HepG2 (cell line): Measurements from ENCODE around the gene SFT2D2. TPM values are rescaled to one million over a fixed set of nuclear protein-coding genes. Genes with fewer than 3 reads are reported as not detected.
A peak's percentile ranks its signal among the peaks of the same experiment; 100 is the strongest.

Experiments
- ARNT2 ChIP-seq: sonication (generic); formaldehyde crosslinking; IDR thresholded peaks from 2 replicates; pipeline ENCODE4 v1.8.0; 2022; ENCODE audit warnings: mild to moderate bottlenecking, low read depth, missing genetic modification reagents, moderate library complexity
- CENPX ChIP-seq: sonication (generic); formaldehyde crosslinking; IDR thresholded peaks from 2 replicates; pipeline ENCODE4 v1.9.0; 2021; ENCODE audit warnings: mild to moderate bottlenecking, missing genetic modification reagents, moderate library complexity
- E2F2 ChIP-seq: sonication (generic); formaldehyde crosslinking; IDR thresholded peaks from 2 replicates; pipeline ENCODE4 v1.4.0; 2020; ENCODE audit warnings: missing genetic modification reagents, borderline replicate concordance
- IRF2 ChIP-seq: IDR thresholded peaks from 2 replicates; pipeline ENCODE4 v1.6.1; 2018; ENCODE audit warnings: missing genetic modification reagents, missing compliant biosample characterization
- JUN ChIP-seq: sonication (generic); formaldehyde crosslinking; IDR thresholded peaks from 2 replicates; pipeline ENCODE4 v1.4.0; 2020; ENCODE audit warnings: mild to moderate bottlenecking, missing genetic modification reagents
- KMT2A ChIP-seq: sonication (generic); formaldehyde crosslinking; IDR thresholded peaks from 2 replicates; pipeline ENCODE4 v1.4.0; 2020; ENCODE audit warnings: missing genetic modification reagents
- MEIS2 ChIP-seq: sonication (generic); formaldehyde crosslinking; IDR thresholded peaks from 2 replicates; pipeline ENCODE4 v1.9.0; 2021; ENCODE audit warnings: mild to moderate bottlenecking, missing genetic modification reagents
- MXD1 ChIP-seq: sonication (generic); formaldehyde crosslinking; IDR thresholded peaks from 2 replicates; pipeline ENCODE4 v1.4.0; 2020; ENCODE audit warnings: mild to moderate bottlenecking, missing genetic modification reagents
- RORA ChIP-seq: sonication (generic); formaldehyde crosslinking; IDR thresholded peaks from 2 replicates; pipeline ENCODE4 v1.5.0; 2020; ENCODE audit warnings: mild to moderate bottlenecking, missing genetic modification reagents, moderate library complexity
- SMYD3 ChIP-seq: sonication (generic); formaldehyde crosslinking; IDR thresholded peaks from 2 replicates; pipeline ENCODE4 v1.8.1; 2023; ENCODE audit warnings: mild to moderate bottlenecking, missing genetic modification reagents
- SUZ12 ChIP-seq: fragments of 150-350 bp; IDR thresholded peaks from 2 replicates; pipeline ENCODE4 v1.6.1; 2014; ENCODE audit warnings: low read depth, low read length
- TMF1 ChIP-seq: sonication (generic); formaldehyde crosslinking; IDR thresholded peaks from 2 replicates; pipeline ENCODE4 v1.8.1; 2022; ENCODE audit warnings: low read depth, missing genetic modification reagents
- ZFY ChIP-seq: sonication (generic); formaldehyde crosslinking; IDR thresholded peaks from 2 replicates; pipeline ENCODE4 v1.4.0; 2020; ENCODE audit warnings: missing genetic modification reagents
- ZNF777 ChIP-seq: sonication (generic); formaldehyde crosslinking; IDR thresholded peaks from 2 replicates; pipeline ENCODE4 v1.4.0; 2020; ENCODE audit warnings: missing genetic modification reagents
- ZNF782 ChIP-seq: sonication (generic); formaldehyde crosslinking; IDR thresholded peaks from 2 replicates; pipeline ENCODE4 v1.4.0; 2020; ENCODE audit warnings: missing genetic modification reagents, mild to moderate bottlenecking, borderline replicate concordance
- polyA plus RNA-seq, 8 experiments: library from polyadenylated mRNA; depleted of rRNA in 3 of 8; stranded (reverse) in 7 of 8; unstranded in 1 of 8; fragments of >200 nt; fragmentation: Illumina TruSeq in 4 of 8; extraction: Trizol in 4 of 8; gene quantifications; 2 replicates each; pipeline versions ENCODE4 v1.2.1 to v1.2.3, GENCODE V29; 2011 to 2016; ENCODE audit warnings: low read depth in 4 of 8, missing spikeins in 1 of 8, mixed read lengths in 1 of 8; ENCODE audit not compliant: insufficient read depth in 1 of 8
- total RNA-seq, 5 experiments: library from RNA; depleted of rRNA; stranded (reverse); fragments of >200 nt; fragmentation: Illumina TruSeq; extraction: Trizol; gene quantifications; 2 replicates each; pipeline ENCODE4 v1.2.3, GENCODE V29; 2016; ENCODE audit warnings: low read depth in 1 of 5
- TF ChIP-seq, protein P1 (sequence below): IDR thresholded peaks from 2 replicates; pipeline ENCODE4 v1.6.1; 2016; ENCODE audit warnings: missing compliant biosample characterization, missing genetic modification reagents, borderline replicate concordance
- TF ChIP-seq, protein P2 (sequence below): IDR thresholded peaks from 2 replicates; pipeline ENCODE4 v1.6.1; 2012; ENCODE audit warnings: low read length, improper control_type of control experiment
- TF ChIP-seq, protein P3 (sequence below): sonication (generic); formaldehyde crosslinking; IDR thresholded peaks from 2 replicates; pipeline ENCODE4 v1.5.0; 2020; ENCODE audit warnings: mild to moderate bottlenecking, missing genetic modification reagents
- TF ChIP-seq, protein P4 (sequence below): sonication (generic); formaldehyde crosslinking; IDR thresholded peaks from 2 replicates; pipeline ENCODE4 v1.5.0; 2020; ENCODE audit warnings: missing genetic modification reagents

Gene SFT2D2
- total and polyA plus RNA-seq, 2 of the 13 experiments (the other 11 are each of a cell fraction or from before 2014, with no cell fraction given) = 10.0 to 28.8 TPM

DNA sequence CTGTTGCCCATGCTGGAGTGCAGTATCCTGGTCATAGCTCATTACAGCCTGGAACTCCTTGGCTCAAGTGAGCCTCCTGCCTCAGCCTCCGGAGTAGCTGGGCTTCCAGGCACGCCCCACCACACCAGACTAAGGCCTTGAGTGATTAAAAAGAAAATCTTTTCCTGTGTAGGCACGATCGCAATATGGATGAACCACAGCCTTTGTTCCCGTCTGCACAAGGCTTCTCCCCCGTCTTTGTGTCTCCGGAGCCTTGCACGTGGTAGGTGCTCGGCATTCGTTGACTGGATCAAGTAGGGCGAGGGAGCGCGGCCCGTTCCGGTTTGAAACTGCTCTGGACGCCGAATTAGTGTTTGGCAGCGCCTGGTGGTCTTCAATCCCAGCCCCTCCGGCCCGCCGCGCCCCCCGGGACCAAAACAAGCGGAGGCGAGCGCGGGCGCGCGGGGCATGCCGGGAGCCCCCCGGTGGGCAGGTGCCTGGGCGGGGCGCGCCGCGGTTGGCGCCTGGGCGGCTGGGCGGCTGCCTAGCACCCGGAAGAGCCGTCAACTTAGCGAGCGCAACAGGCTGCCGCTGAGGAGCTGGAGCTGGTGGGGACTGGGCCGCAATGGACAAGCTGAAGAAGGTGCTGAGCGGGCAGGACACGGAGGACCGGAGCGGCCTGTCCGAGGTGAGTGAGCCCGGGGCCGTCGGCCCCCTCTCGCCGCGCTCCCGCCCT is at the start of gene SFT2D2 (continued):
- TF ChIP-seq E2F2 = no peak
- peak; percentile 90 for TF ChIP-seq MXD1 (CRISPR knock-in tag)
- peak; percentile 40; the same call in 1 of the 2 replicates for TF ChIP-seq SUZ12
- TF ChIP-seq, protein P1, sequence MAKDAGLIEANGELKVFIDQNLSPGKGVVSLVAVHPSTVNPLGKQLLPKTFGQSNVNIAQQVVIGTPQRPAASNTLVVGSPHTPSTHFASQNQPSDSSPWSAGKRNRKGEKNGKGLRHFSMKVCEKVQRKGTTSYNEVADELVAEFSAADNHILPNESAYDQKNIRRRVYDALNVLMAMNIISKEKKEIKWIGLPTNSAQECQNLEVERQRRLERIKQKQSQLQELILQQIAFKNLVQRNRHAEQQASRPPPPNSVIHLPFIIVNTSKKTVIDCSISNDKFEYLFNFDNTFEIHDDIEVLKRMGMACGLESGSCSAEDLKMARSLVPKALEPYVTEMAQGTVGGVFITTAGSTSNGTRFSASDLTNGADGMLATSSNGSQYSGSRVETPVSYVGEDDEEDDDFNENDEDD = peak; percentile 94
- peak; percentile 68; the same call in 1 of the 2 replicates for TF ChIP-seq JUN (CRISPR knock-in tag)
- TF ChIP-seq ZNF782 (CRISPR knock-in tag) = peak; percentile 72
- peak; percentile 92 for TF ChIP-seq ARNT2 (CRISPR knock-in tag)
- TF ChIP-seq, protein P2, sequence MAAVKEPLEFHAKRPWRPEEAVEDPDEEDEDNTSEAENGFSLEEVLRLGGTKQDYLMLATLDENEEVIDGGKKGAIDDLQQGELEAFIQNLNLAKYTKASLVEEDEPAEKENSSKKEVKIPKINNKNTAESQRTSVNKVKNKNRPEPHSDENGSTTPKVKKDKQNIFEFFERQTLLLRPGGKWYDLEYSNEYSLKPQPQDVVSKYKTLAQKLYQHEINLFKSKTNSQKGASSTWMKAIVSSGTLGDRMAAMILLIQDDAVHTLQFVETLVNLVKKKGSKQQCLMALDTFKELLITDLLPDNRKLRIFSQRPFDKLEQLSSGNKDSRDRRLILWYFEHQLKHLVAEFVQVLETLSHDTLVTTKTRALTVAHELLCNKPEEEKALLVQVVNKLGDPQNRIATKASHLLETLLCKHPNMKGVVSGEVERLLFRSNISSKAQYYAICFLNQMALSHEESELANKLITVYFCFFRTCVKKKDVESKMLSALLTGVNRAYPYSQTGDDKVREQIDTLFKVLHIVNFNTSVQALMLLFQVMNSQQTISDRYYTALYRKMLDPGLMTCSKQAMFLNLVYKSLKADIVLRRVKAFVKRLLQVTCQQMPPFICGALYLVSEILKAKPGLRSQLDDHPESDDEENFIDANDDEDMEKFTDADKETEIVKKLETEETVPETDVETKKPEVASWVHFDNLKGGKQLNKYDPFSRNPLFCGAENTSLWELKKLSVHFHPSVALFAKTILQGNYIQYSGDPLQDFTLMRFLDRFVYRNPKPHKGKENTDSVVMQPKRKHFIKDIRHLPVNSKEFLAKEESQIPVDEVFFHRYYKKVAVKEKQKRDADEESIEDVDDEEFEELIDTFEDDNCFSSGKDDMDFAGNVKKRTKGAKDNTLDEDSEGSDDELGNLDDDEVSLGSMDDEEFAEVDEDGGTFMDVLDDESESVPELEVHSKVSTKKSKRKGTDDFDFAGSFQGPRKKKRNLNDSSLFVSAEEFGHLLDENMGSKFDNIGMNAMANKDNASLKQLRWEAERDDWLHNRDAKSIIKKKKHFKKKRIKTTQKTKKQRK = no peak
- TF ChIP-seq, protein P3, sequence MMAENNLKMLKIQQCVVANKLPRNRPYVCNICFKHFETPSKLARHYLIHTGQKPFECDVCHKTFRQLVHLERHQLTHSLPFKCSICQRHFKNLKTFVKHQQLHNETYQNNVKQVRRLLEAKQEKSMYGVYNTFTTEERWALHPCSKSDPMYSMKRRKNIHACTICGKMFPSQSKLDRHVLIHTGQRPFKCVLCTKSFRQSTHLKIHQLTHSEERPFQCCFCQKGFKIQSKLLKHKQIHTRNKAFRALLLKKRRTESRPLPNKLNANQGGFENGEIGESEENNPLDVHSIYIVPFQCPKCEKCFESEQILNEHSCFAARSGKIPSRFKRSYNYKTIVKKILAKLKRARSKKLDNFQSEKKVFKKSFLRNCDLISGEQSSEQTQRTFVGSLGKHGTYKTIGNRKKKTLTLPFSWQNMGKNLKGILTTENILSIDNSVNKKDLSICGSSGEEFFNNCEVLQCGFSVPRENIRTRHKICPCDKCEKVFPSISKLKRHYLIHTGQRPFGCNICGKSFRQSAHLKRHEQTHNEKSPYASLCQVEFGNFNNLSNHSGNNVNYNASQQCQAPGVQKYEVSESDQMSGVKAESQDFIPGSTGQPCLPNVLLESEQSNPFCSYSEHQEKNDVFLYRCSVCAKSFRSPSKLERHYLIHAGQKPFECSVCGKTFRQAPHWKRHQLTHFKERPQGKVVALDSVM (CRISPR knock-in tag) = peak; percentile 94
- no peak for TF ChIP-seq SMYD3 (CRISPR knock-in tag)
- TF ChIP-seq RORA (CRISPR knock-in tag) = no peak
- 0 out of 2 replicates have a peak, but pooled peaks have one; percentile 8 for TF ChIP-seq IRF2
- peak; percentile 94 for TF ChIP-seq ZFY (CRISPR knock-in tag)
- TF ChIP-seq, protein P4, sequence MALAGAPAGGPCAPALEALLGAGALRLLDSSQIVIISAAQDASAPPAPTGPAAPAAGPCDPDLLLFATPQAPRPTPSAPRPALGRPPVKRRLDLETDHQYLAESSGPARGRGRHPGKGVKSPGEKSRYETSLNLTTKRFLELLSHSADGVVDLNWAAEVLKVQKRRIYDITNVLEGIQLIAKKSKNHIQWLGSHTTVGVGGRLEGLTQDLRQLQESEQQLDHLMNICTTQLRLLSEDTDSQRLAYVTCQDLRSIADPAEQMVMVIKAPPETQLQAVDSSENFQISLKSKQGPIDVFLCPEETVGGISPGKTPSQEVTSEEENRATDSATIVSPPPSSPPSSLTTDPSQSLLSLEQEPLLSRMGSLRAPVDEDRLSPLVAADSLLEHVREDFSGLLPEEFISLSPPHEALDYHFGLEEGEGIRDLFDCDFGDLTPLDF (CRISPR knock-in tag) = peak; percentile 54
- peak; percentile 58; the same call in 1 of the 2 replicates for TF ChIP-seq TMF1 (CRISPR knock-in tag)
- peak; percentile 65 for TF ChIP-seq ZNF777 (CRISPR knock-in tag)
- TF ChIP-seq MEIS2 (CRISPR knock-in tag) = peak; percentile 77
- no peak for TF ChIP-seq CENPX (CRISPR knock-in tag)
- TF ChIP-seq KMT2A = peak; percentile 87
